Stimulated activated CD8-positive, alpha-beta memory T cell treated with anti-CD3 and anti-CD28 coated beads, Interleukin-7, amount 100 ng/mL, for 48 hours (primary cell): Measurements from ENCODE around the gene MIX23.

Source experiments
- DNase-seq, 2 donors: peaks; one replicate each; pipeline ENCODE4 v3.0.0-alpha.2; 2020; ENCODE audit warnings: low read depth in 1 of 2; ENCODE audit errors: extremely low read depth in 1 of 2

MIX23 gene

DNA sequence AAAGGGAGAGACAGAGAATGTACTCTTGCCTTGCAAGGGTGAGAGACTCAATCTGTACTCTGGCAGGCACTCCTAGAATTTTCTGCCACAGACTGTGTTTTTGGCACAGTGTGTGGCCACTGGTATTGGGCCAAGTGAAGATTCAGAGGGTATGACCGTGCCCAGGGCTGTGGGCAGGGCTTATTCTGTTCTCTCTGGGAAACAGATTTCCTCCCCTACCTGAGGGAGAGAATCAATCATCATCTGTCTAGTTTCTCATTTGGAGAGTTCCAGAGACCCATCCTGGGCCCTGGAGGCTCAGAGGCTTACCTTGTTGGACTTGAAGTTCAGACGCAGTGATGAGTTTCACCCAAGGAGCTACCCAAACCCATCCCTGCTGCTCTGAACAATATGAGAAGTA lies 29.8 kb downstream of the MIX23 start:
- DNase-seq = no peak

GRCh38 chr3:122351612-122352011 lies 31.4 kb downstream of the MIX23 start:
- DNase-seq = no peak

GRCh38 chr3:122350814-122351418 lies 32.1 kb downstream of the MIX23 start:
- DNase-seq = no peak

- no peak for DNase-seq
Measured at GRCh38 chr3:122349171-122349570, 33.9 kb downstream of the MIX23 start.

DNA sequence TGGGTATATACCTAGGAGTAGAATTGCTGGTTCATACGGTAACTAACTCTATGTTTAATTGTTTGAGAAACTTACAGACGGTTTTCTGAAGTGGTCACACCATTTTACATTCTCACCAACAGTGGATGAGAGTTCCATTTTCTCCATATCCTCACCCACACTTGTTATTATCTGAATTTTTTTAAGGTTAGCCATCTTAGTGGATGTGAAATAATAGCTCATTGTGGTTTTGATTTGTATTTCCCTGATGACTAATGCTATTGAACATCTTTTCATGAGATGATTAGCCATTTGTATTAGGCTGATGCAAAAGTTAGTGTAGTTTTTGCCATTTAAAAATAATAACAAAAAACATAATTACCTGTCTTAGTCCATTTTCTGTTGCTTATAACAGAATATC lies 39.4 kb downstream of the MIX23 start:
- DNase-seq = no peak

DNA sequence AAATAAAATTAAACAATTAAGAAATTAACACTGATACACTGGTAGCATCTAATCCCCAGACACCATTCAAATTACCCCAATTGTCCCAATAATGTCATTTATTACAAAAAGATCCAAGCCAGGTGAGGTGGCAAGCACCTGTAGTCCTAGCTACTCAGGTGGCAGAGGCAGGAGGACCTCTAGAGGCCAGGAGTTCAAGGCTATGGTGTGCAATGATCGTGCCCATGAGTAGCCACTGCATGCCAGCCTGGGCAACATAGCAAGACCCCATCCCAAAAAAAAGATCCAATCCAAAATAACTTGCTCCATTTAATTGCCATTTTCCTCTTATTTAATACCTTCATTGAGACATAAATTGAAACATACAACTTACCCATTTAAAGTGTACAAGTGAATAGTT lies 40.2 kb downstream of the MIX23 start:
- no peak for DNase-seq

GRCh38 chr3:122332551-122332950 lies 50.5 kb downstream of the MIX23 start:
- DNase-seq = no peak

- DNase-seq = no peak
Measured at GRCh38 chr3:122331886-122332285, 51.1 kb downstream of the MIX23 start.

DNA sequence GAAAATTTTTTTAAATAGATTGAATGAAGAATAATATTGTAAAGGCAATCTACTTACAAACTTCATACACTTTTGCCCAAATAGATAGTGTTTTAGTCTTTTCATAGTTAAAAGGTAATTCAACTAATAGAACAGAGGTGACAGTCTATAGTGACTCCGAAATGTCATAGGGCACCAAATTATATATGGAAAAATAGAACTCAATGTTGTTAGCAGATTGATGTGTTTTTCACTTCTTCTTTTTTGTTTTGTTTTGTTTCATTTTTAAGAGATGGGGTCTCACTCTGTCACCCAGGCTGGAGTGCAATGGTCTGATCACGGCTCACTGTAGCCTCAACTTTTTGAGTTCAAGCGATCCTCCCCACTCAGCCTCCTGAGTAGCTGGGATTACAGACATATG lies 57.3 kb downstream of the MIX23 start:
- no peak for DNase-seq

- DNase-seq = no peak
Measured at GRCh38 chr3:122324871-122325323, 58.1 kb downstream of the MIX23 start, which contains the start of gene CSTA. TSS of gene CSTA (plus strand) at chr3:122325248. CDS start at chr3:122325293, 45 bp downstream.

GRCh38 chr3:122322095-122323075 lies 60.6 kb downstream of the MIX23 start:
- no peak for DNase-seq

GRCh38 chr3:122318620-122319019 lies 64.4 kb downstream of the MIX23 start:
- DNase-seq = no peak

GRCh38 chr3:122316368-122316767 lies 66.7 kb downstream of the MIX23 start:
- DNase-seq = no peak

DNA sequence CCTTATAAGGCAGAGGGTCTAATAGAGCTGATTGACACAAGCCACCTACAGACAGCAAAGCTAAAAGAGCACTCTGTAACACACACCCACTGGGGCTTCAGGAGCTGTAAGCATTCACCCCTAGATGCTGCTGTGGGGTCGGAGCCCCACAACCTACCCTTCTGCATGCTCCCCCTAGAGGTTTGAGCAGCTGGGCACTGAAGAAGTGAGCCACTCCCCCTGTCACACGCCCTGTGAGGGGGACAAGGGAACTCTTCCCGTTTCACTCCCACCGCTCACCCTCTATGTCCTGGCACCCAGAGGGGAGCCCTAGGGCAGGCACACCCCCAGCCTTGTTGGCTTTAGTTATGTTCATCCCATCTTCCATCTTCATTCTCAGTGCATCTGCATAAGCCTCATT lies 67.4 kb downstream of the MIX23 start:
- DNase-seq = no peak

- DNase-seq = no peak
Measured at GRCh38 chr3:122314228-122314876, 68.7 kb downstream of the MIX23 start.

DNA sequence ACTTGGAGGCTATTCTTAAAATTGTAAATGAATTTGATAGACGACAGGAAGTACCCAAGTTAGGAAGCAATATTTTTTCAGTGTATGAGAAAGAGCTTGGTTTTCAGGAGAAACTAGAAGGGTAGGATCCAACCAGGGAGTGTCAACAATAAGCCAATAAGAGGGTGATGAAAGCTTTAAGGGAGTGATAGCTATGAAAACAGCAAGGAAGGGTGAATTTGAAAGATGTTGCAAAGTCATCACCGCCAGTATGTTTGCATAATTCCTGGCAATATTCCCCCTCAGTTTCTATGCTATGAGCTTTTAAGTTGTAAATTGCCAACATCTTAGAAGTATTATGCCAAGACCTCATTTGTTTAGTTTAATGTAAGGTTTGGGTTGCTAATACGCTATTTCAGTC lies 69.8 kb downstream of the MIX23 start:
- no peak for DNase-seq

GRCh38 chr3:122312826-122313225 lies 70.2 kb downstream of the MIX23 start:
- no peak for DNase-seq

DNA sequence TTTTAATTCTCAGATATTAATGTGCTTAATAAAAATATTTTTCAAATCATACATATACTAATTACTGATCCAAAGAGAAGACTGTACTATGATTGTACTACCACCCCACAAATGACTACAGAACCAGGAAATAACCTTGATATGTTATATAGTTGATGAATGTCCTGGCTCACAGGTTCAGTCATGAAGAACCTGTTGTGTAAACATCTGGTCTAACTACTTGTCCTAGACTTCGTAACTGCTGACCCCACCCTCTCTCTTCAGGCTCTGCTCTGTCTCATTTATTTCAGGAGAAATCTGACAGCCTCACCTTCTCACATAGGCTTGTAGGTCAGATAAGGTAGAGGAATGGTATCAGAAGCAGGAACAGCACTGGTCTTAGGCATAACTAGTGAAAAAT lies 72.7 kb downstream of the MIX23 start:
- DNase-seq = no peak
